ENCODE results near the gene DDIAS.

GRCh38 chr11:82892611-82893169 lies 8.8 kb upstream of the DDIAS start:
- TF ChIP-seq CTCF (IDR thresholded peaks at IDR 0.05 in 2 of 3, conservative IDR thresholded peaks at IDR 0.05 in 1 of 3; ENCODE audit: insufficient read depth in 2 of 3, low read depth in 1 of 3, low read length in 3 of 3) (no peak), ZFX (CRISPR knock-in tag; IDR thresholded peaks at IDR 0.05) (no peak), NR2C2 (CRISPR knock-in tag; IDR thresholded peaks at IDR 0.05) (no peak), NR2C2 (tag; IDR thresholded peaks at IDR 0.05) (no peak), CBFA2T2 (conservative IDR thresholded peaks at IDR 0.05) (no peak), ATF7 (IDR thresholded peaks at IDR 0.05) (no peak), ZNF76 (CRISPR knock-in tag; IDR thresholded peaks at IDR 0.05; ENCODE audit: borderline replicate concordance) (no peak), FIP1L1 (IDR thresholded peaks at IDR 0.05; ENCODE audit: low read depth, low read length, poor library complexity, severe bottlenecking) (no peak)
